ENCODE results near the gene INSYN2B.

Gene INSYN2B

DNA sequence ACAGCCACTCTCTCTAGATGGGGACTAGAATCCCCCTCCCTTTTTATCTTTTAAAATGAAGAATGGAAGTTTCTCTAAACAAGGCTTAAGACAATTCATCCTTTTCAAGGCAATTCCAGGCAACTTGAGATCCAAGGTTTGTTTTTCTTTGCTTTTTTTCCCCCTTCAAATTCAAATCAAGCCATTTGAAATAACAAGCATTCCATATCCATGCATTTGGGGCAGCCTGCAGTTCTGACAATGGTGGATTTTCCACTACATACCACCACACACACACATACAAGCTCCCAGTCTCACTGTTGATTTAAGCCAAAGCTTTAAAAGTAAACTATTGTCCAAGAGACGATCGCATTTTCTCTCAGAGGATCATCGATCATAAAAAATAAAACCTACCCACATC, 424 bp downstream of the INSYN2B start:
- in situ Hi-C loops (cut with MboI; ENCODE audit: low pct_unique_long_range_greater_than_20kb, low sequenced_read_pairs, unreplicated experiment): no loop called here
- TF ChIP-seq, protein P1, sequence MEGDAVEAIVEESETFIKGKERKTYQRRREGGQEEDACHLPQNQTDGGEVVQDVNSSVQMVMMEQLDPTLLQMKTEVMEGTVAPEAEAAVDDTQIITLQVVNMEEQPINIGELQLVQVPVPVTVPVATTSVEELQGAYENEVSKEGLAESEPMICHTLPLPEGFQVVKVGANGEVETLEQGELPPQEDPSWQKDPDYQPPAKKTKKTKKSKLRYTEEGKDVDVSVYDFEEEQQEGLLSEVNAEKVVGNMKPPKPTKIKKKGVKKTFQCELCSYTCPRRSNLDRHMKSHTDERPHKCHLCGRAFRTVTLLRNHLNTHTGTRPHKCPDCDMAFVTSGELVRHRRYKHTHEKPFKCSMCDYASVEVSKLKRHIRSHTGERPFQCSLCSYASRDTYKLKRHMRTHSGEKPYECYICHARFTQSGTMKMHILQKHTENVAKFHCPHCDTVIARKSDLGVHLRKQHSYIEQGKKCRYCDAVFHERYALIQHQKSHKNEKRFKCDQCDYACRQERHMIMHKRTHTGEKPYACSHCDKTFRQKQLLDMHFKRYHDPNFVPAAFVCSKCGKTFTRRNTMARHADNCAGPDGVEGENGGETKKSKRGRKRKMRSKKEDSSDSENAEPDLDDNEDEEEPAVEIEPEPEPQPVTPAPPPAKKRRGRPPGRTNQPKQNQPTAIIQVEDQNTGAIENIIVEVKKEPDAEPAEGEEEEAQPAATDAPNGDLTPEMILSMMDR (IDR thresholded peaks at IDR 0.05; ENCODE audit: extremely low read depth, insufficient read depth, missing control alignments): no peak
- no peak for DNase-seq (ENCODE audit: low spot score)

DNA sequence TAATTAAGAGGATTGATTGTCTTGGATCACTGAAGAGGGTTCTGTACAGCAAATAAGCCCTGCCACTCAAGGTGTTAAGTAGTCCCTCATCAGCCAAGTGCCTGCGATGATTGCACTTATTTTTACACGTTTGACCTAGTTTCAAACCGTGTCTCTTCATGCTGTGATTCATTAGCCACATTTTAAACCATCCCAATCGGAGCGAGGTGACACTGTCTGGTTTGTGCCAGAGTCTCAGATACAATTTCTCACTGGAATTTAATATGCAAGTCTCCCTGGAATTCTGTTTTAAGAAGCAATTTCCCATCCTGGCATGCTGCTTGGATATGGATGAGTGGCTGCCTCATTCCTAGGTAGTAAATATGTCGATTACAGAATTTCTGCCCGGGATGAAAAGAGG, 1.6 kb downstream of the INSYN2B start:
- in situ Hi-C loops (cut with MboI; ENCODE audit: low pct_unique_long_range_greater_than_20kb, low sequenced_read_pairs, unreplicated experiment): no loop called here
- TF ChIP-seq, protein P1 (IDR thresholded peaks at IDR 0.05; ENCODE audit: extremely low read depth, insufficient read depth, missing control alignments): no peak
- no peak for DNase-seq (ENCODE audit: low spot score)

DNA sequence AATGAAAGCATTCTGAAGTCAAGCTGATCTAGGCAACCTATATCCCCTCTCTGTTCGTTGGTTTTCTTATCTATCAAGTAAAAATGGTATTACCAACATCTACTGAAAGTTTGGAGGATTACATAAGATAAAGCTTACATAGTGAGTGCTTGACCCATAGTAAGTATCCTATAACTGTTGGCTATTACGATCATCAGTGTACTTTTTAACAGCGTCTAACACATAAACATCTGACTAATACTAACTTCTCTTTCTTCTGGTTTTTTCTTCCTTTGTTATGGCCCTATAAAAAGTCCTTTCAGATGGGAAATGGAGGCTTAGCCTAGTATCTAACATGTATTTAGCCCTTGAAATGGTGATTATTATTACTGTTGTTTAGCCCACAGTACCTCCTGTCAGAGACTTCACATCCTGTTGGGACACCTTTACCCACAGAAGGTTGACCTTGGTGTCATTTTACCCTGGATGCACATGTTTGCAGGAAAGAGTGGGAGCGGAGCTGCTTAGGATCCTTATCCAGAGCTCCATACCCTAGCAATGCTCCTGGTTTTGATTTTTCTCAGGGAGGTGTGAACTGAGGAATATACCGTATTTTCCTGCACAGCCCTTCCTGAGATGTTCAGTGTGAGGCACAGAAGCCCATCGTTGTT, 6.0 kb downstream of the INSYN2B start:
- DNase-seq (ENCODE audit: low spot score): no peak
- TF ChIP-seq, protein P1 (IDR thresholded peaks at IDR 0.05; ENCODE audit: extremely low read depth, insufficient read depth, missing control alignments): no peak
- in situ Hi-C loops (cut with MboI; ENCODE audit: low pct_unique_long_range_greater_than_20kb, low sequenced_read_pairs, unreplicated experiment): no loop called here

DNA sequence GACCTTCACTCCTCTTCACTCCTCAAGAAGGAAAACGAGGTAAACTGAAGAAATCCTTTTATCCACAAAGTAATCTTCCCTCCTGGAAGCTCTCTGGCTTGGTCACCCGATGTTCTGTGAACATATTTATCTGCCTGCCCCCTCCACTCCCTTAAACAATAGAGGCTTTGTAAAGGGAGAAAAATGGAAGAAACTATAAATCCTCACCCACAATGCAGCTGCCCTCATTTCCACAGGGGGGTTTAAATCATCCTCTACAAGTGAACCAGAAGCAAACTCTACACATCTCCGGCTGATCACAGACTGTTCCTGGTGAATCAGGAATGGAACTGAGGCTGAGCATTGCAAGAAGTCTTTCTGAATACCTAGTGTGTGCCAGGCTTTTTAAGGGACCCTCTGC, 7.2 kb downstream of the INSYN2B start:
- TF ChIP-seq, protein P1 (IDR thresholded peaks at IDR 0.05; ENCODE audit: extremely low read depth, insufficient read depth, missing control alignments): no peak
- in situ Hi-C loops (cut with MboI; ENCODE audit: low pct_unique_long_range_greater_than_20kb, low sequenced_read_pairs, unreplicated experiment): no loop called here
- DNase-seq (ENCODE audit: low spot score): no peak

DNA sequence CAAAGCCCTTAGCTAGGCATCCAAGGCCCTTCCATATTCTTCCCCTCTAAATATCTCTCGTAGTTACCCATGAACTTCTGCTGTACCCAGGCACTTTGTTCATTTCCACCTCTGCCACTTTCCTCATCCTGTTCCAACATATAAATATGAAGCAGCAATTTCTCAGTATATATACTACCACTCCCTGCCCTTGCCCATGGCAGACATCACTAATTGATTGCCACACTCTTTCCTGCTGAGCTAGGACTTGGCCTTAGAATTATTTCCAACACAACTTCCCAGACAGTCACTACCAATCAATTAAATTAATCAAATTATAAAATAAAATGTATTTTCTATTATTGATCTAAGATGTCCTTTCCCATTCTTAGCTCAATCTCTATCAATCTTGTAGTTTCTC, 8.5 kb downstream of the INSYN2B start:
- DNase-seq (ENCODE audit: low spot score): no peak
- TF ChIP-seq, protein P1 (IDR thresholded peaks at IDR 0.05; ENCODE audit: extremely low read depth, insufficient read depth, missing control alignments): no peak
- in situ Hi-C loops (cut with MboI; ENCODE audit: low pct_unique_long_range_greater_than_20kb, low sequenced_read_pairs, unreplicated experiment): no loop called here

DNA sequence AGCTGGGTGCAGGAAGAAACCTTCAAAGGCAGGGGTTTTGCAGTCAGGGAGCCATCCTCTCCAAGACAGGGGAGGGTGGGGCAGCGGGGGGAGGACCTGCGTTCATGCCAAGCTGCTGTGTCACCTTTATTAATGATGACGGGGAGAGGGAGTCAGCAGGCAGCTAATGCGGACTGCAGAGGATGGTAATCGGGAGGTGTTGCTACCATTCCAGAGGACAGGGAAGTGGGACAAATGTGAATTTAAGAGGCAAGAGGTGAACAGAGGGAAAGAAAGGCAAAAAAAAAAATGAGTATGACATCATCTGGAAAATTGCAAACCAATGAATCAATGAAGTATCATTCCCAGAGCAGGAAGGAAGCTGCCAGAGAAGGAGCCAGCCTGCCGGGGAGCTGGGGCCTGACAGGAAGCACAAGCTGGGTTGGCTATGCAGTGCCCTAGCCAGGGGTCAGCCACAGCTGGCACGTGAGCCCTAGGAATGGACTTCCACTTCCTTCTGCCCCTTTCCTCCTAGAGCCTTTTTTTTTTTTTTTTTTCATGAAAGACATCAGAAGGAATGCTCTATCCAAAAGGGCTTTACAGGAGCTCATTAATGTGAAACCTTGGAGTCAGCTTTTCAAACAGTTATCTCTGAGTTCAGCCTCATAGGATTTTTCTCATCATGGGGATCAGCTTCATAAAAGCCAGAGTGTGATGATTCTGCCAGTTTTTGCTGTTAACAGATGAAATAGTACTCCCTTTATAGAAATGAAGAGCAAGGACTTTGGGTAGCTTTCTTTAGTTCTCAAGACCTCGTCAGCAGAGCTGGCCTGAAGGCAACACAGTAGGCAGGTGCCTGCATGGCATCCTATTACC, 9.2 kb downstream of the INSYN2B start:
- TF ChIP-seq, protein P1 (IDR thresholded peaks at IDR 0.05; ENCODE audit: extremely low read depth, insufficient read depth, missing control alignments): no peak
- no peak for DNase-seq (ENCODE audit: low spot score)
- in situ Hi-C loops (cut with MboI; ENCODE audit: low pct_unique_long_range_greater_than_20kb, low sequenced_read_pairs, unreplicated experiment): no loop called here

Data from GM13977 (cell line).